HepG2 (cell line): ENCODE measurements around the gene B3GNT8. TPM values are rescaled to one million over a fixed set of nuclear protein-coding genes. Genes with fewer than 3 reads are reported as not detected.

ENCODE experiments used
- CEBPG ChIP-seq: IDR thresholded peaks from 2 replicates; pipeline ENCODE4 v1.6.1; 2016
- GATAD2A ChIP-seq: IDR thresholded peaks from 2 replicates; pipeline ENCODE4 v1.6.1; 2016
- GLMP ChIP-seq: sonication (generic); formaldehyde crosslinking; IDR thresholded peaks from 2 replicates; pipeline ENCODE4 v1.9.0; 2021; ENCODE audit warnings: missing genetic modification reagents, mild to moderate bottlenecking, borderline replicate concordance
- HOXA5 ChIP-seq: sonication (generic); formaldehyde crosslinking; IDR thresholded peaks from 2 replicates; pipeline ENCODE4 v1.4.0; 2020; ENCODE audit warnings: missing genetic modification reagents
- IRF1 ChIP-seq: sonication (generic); formaldehyde crosslinking; IDR thresholded peaks from 2 replicates; pipeline ENCODE4 v1.4.0; 2020; ENCODE audit warnings: low read depth, mild to moderate bottlenecking, missing genetic modification reagents
- KDM5A ChIP-seq: fragments of 200-600 bp; sonication (generic); IDR thresholded peaks from 2 replicates; pipeline ENCODE4 v1.7.0; 2018; ENCODE audit warnings: antibody characterized with exemption, mild to moderate bottlenecking, low read length, borderline replicate concordance
- KLF16 ChIP-seq, 2 experiments: sonication (generic) in 1 of 2; formaldehyde crosslinking in 1 of 2; IDR thresholded peaks; 2 replicates each; pipeline versions ENCODE4 v1.6.1 to v1.8.0; 2016 to 2023; ENCODE audit warnings: missing genetic modification reagents in 2 of 2, missing compliant biosample characterization in 1 of 2
- MTERF4 ChIP-seq: sonication (generic); formaldehyde crosslinking; IDR thresholded peaks from 2 replicates; pipeline ENCODE4 v1.8.0; 2023; ENCODE audit warnings: mild to moderate bottlenecking, missing genetic modification reagents
- NCOA5 ChIP-seq: sonication (generic); formaldehyde crosslinking; IDR thresholded peaks from 2 replicates; pipeline ENCODE4 v1.4.0; 2020; ENCODE audit warnings: missing genetic modification reagents
- NFIC ChIP-seq: IDR thresholded peaks from 2 replicates; pipeline ENCODE4 v1.6.1; 2012; ENCODE audit warnings: mild to moderate bottlenecking, low read length, inconsistent platforms
- RBM39 ChIP-seq: fragments of 200-400 bp; formaldehyde crosslinking; IDR thresholded peaks from one replicate; pipeline ENCODE4 v1.6.1; 2018; ENCODE audit warnings: antibody characterized with exemption, mild to moderate bottlenecking, low read depth, low read length; ENCODE audit not compliant: poor library complexity, severe bottlenecking
- ZBTB3 ChIP-seq: sonication (generic); formaldehyde crosslinking; IDR thresholded peaks from 2 replicates; pipeline ENCODE4 v1.4.0; 2020; ENCODE audit warnings: low read depth, mild to moderate bottlenecking, moderate library complexity, missing genetic modification reagents, borderline replicate concordance
- ZNF235 ChIP-seq: sonication (generic); formaldehyde crosslinking; IDR thresholded peaks from 2 replicates; pipeline ENCODE4 v1.8.1; 2023; ENCODE audit warnings: mild to moderate bottlenecking, missing genetic modification reagents, borderline replicate concordance
- ZNF24 ChIP-seq: fragments of 450-650 bp; IDR thresholded peaks from 2 replicates; pipeline ENCODE4 v1.6.1; 2017; ENCODE audit warnings: antibody characterized with exemption, mild to moderate bottlenecking
- ZNF318 ChIP-seq: sonication (generic); formaldehyde crosslinking; IDR thresholded peaks from 2 replicates; pipeline ENCODE4 v1.4.0; 2020; ENCODE audit warnings: mild to moderate bottlenecking, missing genetic modification reagents
- ZNF570 ChIP-seq: sonication (generic); formaldehyde crosslinking; IDR thresholded peaks from 2 replicates; pipeline ENCODE4 v1.4.0; 2020; ENCODE audit warnings: mild to moderate bottlenecking, missing genetic modification reagents, borderline replicate concordance
- ZNF589 ChIP-seq: sonication (generic); formaldehyde crosslinking; conservative IDR thresholded peaks from 2 replicates; pipeline ENCODE4 v1.8.0; 2022; ENCODE audit warnings: mild to moderate bottlenecking, moderate library complexity, missing genetic modification reagents
- ZNF75D ChIP-seq: sonication (generic); formaldehyde crosslinking; IDR thresholded peaks from 2 replicates; pipeline ENCODE4 v1.8.1; 2023; ENCODE audit warnings: missing genetic modification reagents, mild to moderate bottlenecking, borderline replicate concordance
- ZNF891 ChIP-seq: sonication (generic); formaldehyde crosslinking; IDR thresholded peaks from 2 replicates; pipeline ENCODE4 v1.5.0; 2020; ENCODE audit warnings: mild to moderate bottlenecking, missing genetic modification reagents
- polyA plus RNA-seq, 8 experiments: library from polyadenylated mRNA; depleted of rRNA in 3 of 8; stranded (reverse) in 7 of 8; unstranded in 1 of 8; fragments of >200 nt; fragmentation: Illumina TruSeq in 4 of 8; extraction: Trizol in 4 of 8; gene quantifications; 2 replicates each; pipeline versions ENCODE4 v1.2.1 to v1.2.3, GENCODE V29; 2011 to 2016; ENCODE audit warnings: low read depth in 4 of 8, missing spikeins in 1 of 8, mixed read lengths in 1 of 8; ENCODE audit not compliant: insufficient read depth in 1 of 8
- total RNA-seq, 5 experiments: library from RNA; depleted of rRNA; stranded (reverse); fragments of >200 nt; fragmentation: Illumina TruSeq; extraction: Trizol; gene quantifications; 2 replicates each; pipeline ENCODE4 v1.2.3, GENCODE V29; 2016; ENCODE audit warnings: low read depth in 1 of 5

Gene B3GNT8
- total and polyA plus RNA-seq, 2 of the 13 experiments (the other 11 are each of a cell fraction or from before 2014, with no cell fraction given): 0.26 to 1.9 TPM

GRCh38 chr19:41424335-41425173 is 2.6 kb downstream of the B3GNT8 start (continued):
- no peak for TF ChIP-seq RBM39
- TF ChIP-seq GLMP (CRISPR knock-in tag): no peak
- no peak for TF ChIP-seq ZNF570
- no peak for TF ChIP-seq NFIC
- TF ChIP-seq ZNF24: no peak
- TF ChIP-seq CEBPG: peak; percentile 68
- no peak for TF ChIP-seq ZNF75D (CRISPR knock-in tag)
- no peak for TF ChIP-seq ZBTB3 (CRISPR knock-in tag)
- TF ChIP-seq IRF1 (CRISPR knock-in tag): no peak
- no peak for TF ChIP-seq ZNF318 (CRISPR knock-in tag)
- no peak for TF ChIP-seq KDM5A
- no peak for TF ChIP-seq NCOA5
- TF ChIP-seq ZNF589 (CRISPR knock-in tag): no peak
- 0 out of 2 replicates have a peak, but pooled peaks have one; percentile 21 for TF ChIP-seq GATAD2A (CRISPR knock-in tag)
- TF ChIP-seq ZNF891 (CRISPR knock-in tag): no peak
- TF ChIP-seq ZNF235 (CRISPR knock-in tag): no peak
- TF ChIP-seq KLF16 (CRISPR knock-in tag; IDR thresholded peaks at IDR 0.05): no peak
- no peak for TF ChIP-seq HOXA5 (CRISPR knock-in tag)
- no peak for TF ChIP-seq MTERF4 (CRISPR knock-in tag)
